GM12873 (cell line): Measurements from ENCODE around the gene DHCR24.

Experiments used
- CTCF ChIP-seq: IDR thresholded peaks from 2 replicates; pipeline ENCODE4 v1.5.1; 2012; ENCODE audit warnings: low read depth, mild to moderate bottlenecking, moderate library complexity, low read length, control low read depth; ENCODE audit not compliant: insufficient read depth; ENCODE audit errors: missing control alignments

The DHCR24 gene

DNA sequence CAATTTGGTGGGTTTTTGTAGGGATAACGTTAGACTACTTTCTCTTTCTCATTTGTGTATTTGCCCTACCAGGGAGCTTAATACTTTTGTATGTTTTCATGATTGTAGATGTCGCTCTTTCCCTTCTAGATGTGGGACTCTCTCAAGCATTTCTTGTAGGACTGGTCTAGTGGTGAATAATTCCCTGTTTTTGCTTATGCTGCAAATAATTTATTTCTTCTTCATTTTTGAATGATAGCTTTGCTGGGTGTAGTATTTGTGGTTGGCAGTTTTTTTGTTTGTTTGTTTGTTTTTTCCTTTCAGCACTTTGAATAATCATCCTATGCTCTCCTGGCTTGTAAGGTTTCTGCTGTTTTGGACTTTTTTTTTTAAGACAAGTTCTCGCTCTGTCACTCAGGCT lies 63.3 kb downstream of the DHCR24 start:
- TF ChIP-seq CTCF, result no peak

DNA sequence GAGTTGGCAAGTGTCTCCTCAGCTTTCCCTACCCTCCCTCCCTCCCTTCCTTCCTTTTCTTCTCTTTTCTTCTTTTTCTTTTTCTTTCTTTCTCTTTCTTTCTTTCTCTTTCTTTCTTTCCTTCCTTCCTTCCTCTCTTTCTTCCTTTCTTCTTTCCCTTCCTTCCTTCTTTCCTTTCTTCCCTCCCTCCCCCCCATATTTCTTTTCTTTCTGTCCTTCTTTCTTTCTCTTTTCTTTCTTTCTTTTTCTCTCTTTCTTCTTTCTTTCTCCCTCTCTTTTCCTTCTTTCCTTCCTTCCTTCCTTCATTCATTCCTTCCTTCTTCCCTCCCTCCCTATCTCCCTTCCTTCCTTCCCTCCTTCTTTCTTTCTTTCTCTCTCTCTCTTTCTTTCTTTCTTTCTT lies 67.3 kb downstream of the DHCR24 start:
- TF ChIP-seq CTCF, result no peak

DNA sequence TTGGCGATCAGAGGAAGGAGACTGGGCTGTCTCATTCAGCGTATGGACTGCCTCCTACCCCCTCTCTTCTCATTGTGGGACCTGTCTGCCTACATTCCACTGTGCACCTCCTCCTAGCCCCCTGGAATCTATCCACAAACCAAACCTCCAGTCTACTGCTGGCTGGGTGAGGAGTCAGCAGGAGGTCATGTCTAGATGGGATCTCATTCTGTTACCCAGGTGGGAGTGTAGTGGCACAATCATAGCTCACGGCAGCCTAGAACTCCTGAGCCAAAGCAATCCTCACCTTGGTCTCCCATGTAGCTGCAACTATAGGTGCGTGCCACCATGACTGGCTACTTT lies 67.8 kb downstream of the DHCR24 start:
- no peak for TF ChIP-seq CTCF

- TF ChIP-seq CTCF, result no peak
These were observed 68.4 kb downstream of the DHCR24 start for GRCh38 chr1:54818461-54819194.

DNA sequence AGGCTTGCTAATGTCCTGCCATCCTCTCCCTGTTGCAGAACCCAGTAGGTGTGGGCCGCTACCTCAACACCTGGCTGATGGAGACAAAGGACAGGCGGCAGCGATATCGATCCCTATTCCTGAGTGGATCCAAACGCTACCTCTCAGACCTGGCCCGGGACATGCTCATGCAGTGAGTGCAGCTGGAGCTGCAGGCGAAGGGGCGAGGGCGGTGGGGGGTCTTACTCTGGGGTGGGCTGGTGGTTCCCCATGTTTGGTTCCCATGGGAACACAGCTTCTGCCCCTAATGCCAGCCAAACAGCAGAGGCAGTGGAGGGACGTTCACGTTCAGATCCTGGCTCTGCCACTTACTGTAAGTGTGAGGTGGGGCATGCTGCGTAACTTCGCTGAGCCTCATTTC lies 70.0 kb downstream of the DHCR24 start:
- TF ChIP-seq CTCF, result no peak

GRCh38 chr1:54816130-54816529 lies 70.9 kb downstream of the DHCR24 start:
- no peak for TF ChIP-seq CTCF

DNA sequence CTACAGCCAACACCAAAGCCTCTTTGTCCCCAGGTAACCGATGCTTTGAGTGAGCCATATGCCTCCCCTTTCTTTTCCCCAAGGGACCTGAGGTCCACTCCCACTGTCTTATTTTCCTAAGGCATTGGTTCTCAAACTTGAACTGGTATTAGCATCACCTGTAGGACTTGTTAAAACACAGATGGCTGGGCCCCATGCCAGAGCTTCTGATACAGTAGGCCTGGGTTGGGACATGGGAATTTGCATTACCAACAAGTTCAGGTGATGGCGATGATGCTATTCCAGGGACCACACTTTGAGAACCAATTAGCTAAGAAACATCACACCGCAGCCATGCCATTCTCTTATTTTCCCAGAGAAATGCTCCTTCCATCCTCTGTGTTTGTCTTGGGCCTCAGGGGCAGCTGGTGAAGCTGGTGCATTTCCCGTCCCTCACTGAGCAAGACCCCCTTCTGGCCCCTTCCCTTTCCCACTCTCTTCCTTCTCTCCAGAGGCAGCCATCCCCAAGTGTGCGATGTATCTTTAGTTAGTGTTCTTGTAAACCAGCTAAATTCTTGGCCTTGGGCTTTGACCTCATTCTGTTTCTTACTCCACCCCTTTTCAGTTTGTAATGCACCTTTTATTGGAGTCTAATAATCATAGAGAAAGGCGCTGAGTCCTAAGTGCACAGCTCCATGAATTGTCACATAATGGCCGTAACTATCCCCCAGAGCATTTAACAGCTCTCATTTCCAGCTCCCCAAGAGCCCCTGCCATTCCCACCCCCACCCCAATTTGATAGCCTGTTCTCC lies 71.7 kb downstream of the DHCR24 start:
- TF ChIP-seq CTCF, result no peak
